GM13977 (cell line): ENCODE results near the gene ECPAS.
A peak's percentile ranks its signal among the peaks of the same experiment; 100 is the strongest.
"Not testable (repeated sequence)": the region's sequence is repeated elsewhere in the genome, so short reads cannot be mapped to it uniquely, and the experiment has no call there.

Experiments
- DNase-seq: peaks from one replicate; pipeline ENCODE4 v3.0.0; 2012; ENCODE audit warnings: low spot score
- CTCF ChIP-seq: IDR thresholded peaks from 2 replicates; pipeline ENCODE4 v1.5.1; 2012; ENCODE audit warnings: mild to moderate bottlenecking, control low read depth; ENCODE audit not compliant: insufficient read depth; ENCODE audit errors: extremely low read depth, missing control alignments
- in situ Hi-C: fragments of 300-500 bp; cut with MboI; formaldehyde crosslinking; loops from one replicate; pipeline ENCODE4 v1.12.0; 2022; ENCODE audit warnings: low sequenced_read_pairs, low pct_unique_long_range_greater_than_20kb, mixed read lengths, inconsistent platforms; ENCODE audit not compliant: unreplicated experiment

The ECPAS gene

GRCh38 chr9:111501005-111501562 lies 16.9 kb upstream of the ECPAS start:
- in situ Hi-C loops: no loop called here
- no peak for TF ChIP-seq CTCF
- DNase-seq: no peak

DNA sequence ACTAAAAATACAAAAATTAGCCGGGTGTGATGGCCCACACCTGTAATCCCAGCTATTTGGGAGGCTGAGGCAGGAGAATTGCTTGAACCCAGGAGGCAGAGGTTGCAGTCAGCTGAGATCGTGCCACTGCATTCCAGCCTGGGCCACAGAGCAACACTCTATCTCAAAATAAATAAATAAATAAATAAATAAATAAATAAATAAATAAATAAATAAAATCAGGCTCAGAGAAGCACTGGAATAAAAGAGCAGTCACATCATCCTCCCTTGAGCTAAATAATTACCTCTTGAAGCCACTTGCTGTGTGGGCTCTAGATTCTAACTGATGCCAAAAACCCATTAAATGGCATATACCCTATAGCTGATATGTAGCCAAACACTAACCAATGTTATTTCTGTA lies 13.0 kb upstream of the ECPAS start:
- in situ Hi-C loops: not testable (repeated sequence)

GRCh38 chr9:111484572-111484894 lies 350 bp upstream of the ECPAS start:
- no peak for TF ChIP-seq CTCF
- DNase-seq: no peak
- in situ Hi-C loops: no loop called here

More for the DNA sequence above, 13.0 kb upstream of the ECPAS start:
- not testable (repeated sequence) for DNase-seq

DNA sequence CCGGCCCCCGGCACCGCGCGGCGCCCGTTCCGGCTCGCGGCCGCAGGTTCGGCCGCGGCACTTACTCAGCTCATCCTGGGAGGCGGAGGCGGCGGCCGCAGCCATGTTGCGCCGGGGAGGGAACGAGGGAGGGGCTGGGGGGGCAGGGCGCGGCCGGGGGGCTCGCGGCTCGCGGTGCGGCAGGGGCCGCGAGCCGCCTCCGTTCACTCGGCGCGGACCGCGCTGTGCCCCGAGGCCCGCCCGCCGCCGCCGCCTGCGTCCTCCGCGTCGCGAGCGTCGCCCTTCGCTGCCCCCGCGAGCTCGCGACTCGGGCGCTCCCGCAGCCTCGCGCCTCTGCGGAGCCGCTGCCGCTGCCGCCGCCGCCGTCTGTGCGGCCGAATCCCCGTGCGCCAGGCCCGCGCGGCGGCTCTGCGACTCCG lies 735 bp downstream of the ECPAS start:
- DNase-seq: peak; percentile 84
- in situ Hi-C loops: no loop called here
- TF ChIP-seq CTCF: no peak

GRCh38 chr9:111482694-111483438 lies 1.3 kb downstream of the ECPAS start:
- in situ Hi-C loops: no loop called here
- DNase-seq: peak; percentile 88
- TF ChIP-seq CTCF: no peak

DNA sequence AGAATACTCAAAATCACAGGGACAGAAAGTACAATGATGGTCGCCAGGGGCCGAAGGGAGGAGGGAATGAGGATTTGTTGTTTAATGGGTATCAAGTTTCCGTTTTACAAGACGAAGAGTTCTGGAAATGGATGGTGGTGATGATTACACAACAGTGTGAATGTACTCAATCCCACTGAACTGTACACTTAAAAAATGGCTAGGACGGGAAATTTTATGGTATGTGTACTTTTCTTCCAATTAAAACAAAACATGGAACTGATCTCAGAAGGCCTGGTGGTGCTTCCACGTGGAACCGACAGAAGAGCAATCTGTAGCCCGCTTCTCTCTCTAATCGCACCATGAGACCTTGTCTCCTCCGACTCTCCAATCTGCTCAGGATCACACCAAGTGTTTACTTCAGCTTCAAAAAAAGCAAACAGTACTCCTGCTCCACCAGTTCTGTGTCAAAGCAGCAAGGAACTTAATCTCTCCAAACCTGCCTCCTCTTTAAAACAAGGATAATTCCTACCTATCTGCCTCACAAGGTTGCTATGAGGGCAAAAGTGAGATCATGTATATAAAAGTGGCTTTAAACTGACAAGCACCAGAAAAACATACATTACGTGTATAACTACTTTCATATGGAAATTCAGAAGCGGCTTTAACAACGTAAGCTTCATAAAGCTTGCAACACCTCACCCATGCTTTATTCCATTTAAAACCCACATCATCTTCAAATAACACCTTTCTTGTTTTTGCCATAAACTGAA lies 2.1 kb downstream of the ECPAS start:
- TF ChIP-seq CTCF: no peak
- in situ Hi-C loops: no loop called here
- DNase-seq: no peak

DNA sequence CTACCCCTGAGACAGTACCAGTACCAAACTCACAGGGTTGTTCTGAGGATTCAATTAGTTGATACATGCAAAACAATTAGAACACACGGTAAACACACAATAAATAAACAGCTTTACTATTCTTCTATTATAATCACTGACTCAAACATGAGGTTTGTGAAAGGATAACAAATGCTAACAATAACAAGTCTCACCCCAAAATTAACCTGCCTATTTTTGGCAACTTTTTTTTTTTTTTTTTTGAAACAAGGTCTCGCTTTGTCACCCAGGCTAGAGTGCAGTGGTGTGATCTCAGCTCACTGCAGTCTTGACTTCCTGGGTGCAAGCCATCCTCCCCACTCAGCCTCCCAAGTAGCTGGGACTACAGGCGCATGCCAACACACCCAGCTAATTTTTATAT lies 6.5 kb downstream of the ECPAS start:
- in situ Hi-C loops: no loop called here
- TF ChIP-seq CTCF: no peak
- no peak for DNase-seq
